AG20443 (cell line): ENCODE data around the gene NCBP3.

ENCODE experiments used
- DNase-seq: peaks from one replicate; pipeline ENCODE4 v3.0.0; 2012; ENCODE audit warnings: low spot score, mixed read lengths

Gene NCBP3, protein sequence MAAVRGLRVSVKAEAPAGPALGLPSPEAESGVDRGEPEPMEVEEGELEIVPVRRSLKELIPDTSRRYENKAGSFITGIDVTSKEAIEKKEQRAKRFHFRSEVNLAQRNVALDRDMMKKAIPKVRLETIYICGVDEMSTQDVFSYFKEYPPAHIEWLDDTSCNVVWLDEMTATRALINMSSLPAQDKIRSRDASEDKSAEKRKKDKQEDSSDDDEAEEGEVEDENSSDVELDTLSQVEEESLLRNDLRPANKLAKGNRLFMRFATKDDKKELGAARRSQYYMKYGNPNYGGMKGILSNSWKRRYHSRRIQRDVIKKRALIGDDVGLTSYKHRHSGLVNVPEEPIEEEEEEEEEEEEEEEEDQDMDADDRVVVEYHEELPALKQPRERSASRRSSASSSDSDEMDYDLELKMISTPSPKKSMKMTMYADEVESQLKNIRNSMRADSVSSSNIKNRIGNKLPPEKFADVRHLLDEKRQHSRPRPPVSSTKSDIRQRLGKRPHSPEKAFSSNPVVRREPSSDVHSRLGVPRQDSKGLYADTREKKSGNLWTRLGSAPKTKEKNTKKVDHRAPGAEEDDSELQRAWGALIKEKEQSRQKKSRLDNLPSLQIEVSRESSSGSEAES

DNA sequence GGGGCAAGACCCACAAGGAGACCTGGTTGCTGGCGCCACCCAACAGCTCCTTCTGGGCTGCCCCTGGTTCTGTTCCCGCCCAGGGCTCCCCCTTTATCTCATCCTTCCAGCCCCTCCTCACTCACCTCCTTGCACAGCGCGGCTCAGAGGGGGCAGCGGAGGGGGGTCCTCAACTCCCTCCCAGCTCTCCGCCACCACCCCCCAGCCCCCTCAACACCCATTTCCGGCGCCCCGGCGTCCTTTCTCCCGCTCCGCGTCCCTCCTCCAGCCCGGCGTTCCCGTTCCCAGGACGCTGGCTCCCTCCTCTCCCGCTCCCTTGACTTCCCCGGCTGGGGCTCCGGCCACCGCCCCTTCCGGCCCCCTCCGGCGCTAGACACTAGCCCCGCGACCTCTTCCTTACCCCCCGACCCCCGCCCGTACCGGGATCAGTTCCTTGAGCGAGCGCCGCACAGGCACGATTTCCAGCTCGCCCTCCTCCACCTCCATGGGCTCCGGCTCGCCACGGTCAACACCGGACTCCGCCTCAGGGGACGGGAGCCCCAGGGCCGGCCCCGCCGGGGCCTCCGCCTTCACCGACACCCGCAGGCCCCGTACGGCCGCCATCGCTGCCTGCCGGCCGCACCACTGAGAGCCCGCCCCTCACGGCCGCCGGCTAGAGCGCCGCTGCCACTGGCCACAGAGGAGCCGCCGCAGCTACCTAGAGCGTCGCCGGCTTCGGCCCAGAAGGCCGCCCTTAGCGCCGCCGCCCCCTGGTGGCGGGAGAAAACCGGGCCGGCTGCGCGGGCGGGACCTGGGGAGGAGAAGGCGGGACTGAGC is at the start of gene NCBP3:
Gene NCBP3, minus strand, starts transcription at position 626 of the 816 bp plus-strand sequence. Its CDS starts 23 bp downstream, at position 603.
- peak; percentile 99 for DNase-seq

DNA sequence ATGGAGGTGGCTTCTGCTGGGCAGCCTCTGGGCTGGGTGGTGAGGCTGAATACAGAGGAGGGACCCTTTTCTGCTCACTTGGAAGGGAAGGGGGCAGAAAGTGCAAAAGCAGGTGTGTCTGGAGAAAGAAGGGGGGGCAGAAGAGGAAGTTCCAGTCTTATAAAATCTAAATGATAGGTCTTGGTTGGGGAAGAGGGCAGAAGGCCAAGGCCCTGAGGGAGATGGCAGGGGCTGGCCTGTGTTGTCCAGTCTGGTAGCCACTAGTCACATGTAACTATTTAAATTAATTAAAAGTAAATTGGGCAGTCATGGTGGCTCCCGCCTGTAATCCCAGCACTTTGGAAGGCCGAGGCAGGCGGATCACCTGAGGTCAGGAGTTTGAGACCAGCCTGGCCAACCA is 49.3 kb upstream of the NCBP3 start:
- DNase-seq = no peak

DNA sequence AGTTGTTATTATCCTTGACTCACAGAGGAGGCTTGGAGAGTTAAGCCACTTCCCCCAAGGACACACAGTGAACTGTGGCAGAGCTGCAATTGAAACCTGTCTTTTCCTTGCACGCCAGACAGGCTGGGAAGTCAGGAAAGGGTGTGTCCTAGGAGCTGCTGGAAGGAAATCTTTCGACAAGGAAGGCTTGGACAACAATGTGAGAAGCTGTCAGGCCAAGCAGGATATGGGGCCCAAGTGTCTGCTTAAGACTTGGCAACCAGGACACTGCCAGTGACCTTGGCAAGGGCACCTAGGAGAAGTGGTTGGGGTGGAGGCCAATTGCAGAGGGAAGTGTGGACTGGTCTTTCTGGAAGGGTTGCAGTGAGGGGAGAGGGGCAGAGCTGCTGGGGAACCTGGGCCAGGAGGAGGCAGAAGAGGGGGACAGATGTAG is 48.9 kb upstream of the NCBP3 start:
- no peak for DNase-seq

DNA sequence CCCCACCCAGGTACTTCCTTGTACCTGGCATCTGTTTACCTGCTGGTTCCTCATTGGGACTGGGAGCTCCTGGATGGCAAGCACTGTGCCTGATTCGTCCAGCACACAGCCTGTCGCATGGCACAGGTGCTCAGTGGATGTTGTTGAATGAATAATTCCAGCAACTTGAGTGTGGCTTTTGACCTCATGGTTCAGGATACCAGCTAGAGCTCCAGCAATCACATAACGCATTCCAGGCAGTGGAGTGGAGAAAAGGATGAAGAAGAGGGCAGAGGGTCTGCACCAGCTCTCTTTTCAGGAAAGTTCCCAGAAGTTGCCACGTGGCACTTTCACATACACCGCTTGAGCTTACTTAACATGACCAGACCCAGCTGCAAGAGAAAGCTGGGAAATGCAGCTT is 48.1 kb upstream of the NCBP3 start:
- DNase-seq = no peak

DNA sequence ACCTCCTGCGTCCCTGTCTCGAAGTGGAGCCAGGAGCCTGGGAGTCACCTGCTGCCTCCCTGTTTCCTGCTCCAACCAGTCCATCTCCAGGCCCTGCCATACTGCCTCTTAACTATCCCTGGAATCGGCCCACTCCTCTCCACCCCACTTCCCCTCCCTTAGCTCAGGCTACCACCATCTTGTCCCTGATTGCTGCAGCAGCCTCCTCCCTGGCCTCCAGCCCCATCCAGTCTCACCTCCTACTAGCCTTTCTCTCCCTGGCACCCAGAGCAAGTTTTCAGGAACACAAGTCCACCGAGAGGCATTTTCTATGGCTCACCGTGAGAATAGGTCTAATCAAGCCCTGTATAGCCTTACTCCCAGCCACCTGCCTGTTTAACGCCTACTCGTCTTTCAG is 47.7 kb upstream of the NCBP3 start:
- no peak for DNase-seq

DNA sequence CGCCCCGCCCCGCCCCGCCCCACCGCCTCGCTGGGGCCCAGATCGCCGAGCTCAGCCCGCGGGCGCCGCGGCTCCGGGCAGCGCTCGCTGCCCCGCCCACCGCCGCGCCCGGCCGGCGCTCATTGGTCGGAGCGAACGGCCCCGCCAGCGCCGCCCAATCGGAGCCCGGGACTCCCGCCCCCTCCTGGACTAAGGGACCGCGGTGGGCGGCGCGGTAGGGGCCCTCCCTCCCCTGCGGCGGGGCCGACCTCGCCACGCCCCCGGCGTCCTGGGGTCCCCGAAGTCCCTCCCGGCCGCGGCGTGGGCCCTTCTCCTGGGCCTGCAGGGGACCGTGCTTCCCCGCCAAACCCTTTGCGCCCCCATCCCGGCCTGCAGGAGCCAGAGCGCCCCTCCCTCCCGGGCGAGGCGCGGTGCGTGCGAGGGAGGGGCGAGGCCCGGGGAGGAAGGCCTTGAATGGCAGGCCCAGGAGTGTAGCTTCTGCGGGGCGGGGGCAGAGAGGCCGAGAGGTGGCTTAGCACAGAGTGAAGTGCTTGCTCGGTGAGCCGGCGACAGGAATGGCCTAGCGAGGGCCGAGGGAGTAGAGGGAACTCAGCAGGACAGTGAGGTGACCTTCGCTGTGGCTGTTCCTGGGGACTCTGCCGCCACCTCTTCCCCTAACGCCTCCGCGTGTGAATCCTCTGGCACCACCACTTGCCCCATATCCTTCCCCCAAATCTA is 47.1 kb upstream of the NCBP3 start, which contains the start of gene CAMKK1:
Gene CAMKK1, minus strand, starts transcription at position 51 of the 717 bp plus-strand sequence. CDS start 7,366 bp downstream, outside the sequence.
- peak; percentile 98 for DNase-seq

DNA sequence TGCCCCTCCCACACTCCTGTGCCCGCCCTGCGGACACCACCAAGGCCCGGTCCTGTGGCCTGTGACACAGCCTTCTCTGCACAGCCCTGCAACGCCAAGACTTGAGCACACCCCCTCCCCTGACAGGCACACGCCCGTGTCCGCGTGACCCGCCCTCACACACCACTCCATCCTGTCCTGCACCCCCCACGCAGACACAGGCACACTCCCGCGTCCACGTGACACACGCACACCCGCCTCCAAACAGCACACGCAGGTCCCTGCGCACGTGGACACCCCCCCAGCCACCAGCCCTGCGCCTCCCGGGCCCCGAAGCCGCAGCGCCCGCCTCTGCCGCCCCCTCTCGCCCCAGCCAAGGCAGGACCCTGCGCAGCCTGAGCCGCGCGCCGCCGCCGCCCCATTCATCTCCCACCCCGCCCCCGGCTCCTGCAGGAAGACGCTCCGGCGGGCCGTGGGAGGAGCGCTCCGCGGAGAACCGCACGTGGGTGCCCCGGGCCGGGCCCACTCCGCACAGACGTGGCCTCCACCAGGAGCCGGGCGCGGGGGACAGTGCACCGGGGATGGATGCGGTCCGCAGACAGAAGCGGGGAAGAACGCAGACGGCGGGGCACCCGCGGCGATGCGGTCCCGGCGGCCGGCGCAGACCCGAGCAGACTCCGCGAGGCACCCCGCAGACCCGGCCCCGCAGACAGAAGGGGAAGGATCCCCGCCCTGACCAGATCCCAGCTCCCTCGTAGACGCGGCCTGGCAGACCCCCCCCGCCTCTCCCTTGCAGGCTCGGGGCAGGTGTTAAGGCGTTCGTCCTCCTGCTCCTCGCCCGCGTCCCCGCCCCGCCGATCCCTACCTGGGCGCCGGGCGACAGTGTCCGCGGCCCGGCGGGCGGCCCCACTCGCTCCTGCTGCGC is 46.3 kb upstream of the NCBP3 start:
- peak; percentile 76 for DNase-seq

DNA sequence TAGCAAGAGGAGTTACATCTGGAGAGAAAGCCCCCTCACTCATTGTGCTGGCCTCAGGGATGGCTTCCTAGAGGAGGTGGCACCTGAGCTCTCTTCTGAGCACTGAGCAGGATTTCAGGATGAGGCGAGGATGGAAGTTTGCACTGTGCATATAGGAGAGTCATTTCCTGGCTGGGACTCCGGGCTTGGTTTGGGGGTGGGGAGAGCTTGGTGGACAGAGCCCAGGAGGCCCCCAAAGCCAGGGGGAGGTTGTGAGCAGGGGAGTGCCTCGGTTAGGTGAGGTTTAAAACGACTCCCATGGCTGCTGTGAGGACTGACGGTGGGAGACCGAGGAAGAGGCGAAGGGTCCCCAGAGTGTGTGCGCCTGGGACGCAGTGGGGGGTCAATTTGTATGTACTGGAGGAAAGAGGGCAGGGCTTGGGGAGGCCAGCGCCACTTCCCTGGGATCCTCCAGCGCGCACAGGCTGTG is 45.6 kb upstream of the NCBP3 start:
- no peak for DNase-seq

DNA sequence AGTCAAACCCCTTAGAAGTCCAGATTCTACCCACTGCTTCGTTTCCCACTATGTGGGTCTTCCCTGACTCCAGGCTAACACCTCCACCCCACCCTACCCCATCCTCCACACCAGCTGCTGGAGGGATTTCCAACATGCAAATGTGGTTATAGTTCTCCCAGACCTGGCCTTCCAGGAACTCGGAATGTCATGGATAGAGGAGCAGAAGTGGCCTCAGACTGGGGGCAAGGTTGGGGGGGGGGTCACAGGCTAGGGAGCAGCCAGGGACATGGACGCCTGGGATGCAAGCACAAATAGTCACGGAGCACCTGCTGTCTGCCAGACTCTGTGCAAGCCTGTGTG is 44.8 kb upstream of the NCBP3 start:
- no peak for DNase-seq

DNA sequence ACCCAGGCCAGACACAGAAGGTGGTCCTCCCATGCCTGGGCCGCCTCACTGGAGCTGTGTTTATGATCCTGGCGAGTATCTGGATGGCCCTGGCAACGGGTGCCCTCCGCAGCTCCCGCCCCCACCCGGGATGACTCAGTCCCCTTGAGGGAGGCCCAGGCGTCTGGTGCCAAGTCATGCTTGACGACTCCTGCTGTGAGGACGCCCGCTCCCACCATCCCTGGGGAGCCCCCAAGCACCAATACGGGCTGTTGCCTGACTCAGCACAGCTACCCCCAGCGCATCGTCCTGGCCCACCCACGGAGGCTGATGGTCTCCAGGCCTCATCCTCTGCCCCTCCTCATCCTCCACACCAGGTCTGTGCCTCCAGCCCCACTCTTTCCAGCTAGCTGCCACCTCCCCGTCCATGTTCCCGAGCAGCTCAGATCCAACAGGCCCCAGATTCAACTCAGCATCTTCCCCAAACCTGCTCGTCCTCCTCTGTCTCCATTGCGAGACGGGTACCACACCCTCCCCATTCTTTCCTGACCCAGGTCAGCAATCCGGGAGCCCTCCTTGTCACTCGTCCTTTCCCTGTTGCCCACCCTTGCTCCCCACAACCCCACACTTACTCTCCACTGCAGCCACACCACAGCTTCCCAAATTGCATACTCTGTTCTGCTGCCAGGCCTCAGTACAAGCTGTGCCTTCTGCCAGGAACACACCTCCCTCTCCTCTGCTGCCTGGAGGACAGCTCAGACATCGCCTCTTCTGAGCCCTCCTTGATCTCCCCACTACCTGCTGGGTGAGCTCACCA is 44.2 kb upstream of the NCBP3 start:
- DNase-seq = peak; percentile 80

DNA sequence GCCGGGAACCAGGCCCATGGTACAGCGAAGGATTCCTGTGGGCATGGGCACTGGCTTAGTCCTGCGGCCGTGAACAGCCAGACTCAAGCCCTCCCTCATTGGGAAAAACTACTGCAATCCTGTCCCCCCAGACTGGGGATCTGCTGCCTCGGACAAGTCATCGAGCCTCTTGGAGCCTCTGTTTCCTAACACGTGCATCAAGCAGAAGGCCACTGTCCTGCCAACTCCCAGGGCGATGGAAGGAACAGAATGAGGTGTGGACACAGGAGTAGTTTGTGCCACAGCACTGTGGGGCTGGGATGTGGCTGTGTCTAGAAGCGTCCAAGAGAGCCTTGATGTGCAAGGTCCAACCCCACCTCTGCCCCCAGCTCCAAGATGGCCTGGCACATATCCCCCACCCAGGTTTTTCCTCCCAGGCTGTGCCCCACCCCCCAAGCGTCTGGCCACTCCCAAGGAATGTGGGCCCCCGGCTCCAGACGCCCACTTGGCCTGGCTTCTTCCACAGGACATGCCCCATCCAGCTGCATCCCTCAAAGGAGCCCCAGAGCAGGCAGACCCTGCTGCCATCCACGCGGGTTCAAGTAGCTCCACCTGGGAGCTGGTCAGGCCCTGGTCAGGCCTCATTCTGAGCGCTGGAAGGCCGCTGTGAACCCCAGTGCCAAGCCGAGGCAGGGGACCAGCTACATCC is 43.4 kb upstream of the NCBP3 start:
- no peak for DNase-seq

DNA sequence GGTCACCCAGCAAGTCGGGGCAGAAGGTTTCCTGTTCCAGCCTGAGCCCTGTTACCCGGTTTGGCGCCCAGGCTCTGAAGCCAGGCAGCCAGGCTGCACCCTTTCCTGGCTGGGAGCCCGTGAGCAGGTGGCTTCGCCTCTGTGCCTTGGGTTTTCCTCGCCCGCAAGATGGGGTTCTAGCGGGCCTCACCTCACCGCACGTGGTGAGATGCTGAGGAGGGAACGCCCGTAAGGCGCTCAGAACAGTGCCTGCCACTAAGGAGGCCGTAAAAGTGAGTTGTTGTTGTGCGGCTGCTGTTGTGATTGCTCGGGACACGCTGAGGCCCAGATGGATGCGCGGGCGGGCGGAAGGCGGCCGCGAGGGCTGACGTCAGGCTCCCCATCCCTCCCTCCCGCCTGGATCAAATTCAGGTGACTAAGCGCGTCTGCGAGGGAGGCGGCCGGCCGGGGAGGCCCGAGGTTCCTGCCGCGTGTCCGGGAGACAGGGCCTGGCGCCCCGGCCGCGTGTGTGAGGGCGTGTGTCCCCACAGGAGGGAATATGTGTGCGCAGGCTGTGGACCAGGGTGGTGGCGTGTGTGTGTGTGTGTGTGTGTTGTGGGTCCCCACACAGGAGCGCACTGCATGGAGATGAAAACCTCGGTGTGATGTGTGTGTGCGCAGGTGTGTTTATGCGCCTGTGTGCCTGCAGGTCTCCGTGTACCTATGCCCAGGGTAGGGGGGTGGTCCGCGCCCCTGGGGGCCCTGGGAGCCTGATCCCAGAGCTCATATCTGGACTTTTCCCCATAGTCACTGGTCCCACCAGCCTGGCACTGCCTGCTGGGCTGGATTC is 42.5 kb upstream of the NCBP3 start:
- peak; percentile 96 for DNase-seq

DNA sequence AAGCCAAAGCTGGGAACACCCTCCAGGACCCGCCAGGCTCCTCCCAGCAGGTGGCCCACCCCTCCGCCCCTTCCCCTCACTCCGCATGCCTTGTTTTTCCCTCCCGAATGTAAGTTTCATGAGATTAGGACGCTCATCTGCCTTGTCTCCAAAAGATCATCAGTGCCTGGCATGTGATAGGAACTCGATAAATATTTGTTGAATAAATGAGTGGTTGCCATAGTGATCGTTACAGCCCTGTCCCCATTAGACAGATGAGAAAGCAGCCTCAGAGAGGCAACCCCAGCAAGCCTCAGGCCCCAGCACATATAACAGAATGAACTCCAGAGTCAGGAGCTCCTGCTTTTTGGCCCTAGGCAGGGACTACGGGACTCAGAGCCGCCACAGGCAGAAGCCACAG is 41.8 kb upstream of the NCBP3 start:
- DNase-seq = no peak

DNA sequence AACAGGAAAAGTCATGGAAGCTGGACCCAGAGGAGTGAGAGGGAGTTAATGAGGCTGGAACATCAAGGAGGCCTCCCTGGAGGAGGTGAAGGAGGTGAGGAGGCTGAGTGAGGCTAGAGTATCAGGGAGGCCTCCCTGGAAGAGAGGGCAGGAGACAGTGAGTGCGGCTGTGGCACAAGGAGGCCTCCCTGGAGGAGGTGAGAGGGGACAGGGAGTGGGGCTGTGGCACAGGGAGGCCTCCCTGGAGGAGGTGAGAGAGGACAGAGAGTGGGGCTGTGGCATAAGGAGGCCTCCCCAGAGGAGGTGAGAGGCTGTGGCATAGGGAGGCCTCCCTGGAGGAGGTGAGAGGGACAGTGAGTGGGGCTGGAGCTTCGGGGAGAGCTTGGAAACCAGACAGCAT is 41.3 kb upstream of the NCBP3 start:
- DNase-seq = no peak

DNA sequence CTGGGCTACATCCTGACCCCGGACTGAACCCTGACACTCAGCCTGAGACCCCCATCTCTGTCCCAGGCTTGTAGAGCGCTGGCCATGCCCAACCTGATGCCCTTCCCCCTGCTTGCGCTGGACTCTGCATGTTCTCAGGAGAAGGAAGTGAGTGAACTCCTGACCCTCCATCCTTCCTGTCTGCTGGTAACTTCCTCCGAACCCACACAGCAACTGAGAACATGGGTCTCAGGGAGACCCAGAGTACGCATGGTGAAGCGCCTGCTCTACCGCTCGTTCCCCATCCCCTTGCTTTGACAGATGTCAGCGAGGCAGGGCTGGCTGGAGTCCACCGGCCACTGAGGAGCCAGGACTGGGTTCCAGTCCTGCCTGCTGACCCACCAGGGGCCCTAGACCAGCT is 40.7 kb upstream of the NCBP3 start:
- no peak for DNase-seq

DNA sequence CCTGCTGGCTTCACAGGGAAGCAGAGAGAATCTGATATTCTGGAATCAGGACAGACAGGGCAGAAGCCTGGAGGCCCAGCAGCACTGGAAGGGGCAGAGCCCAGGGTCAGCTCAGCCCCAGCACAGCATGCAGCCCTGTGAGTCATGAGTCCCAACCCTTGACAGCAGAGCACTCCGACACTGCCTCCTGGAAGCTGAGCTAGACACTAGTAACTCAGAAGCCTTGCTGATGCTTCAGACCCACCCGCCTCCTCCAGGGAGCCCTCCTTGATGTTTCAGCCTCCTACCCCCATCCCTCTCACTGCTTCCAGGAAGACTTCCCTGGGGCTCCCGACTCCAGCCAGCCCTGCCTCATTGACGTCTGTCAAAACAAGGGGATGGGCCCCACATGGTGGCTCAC is 39.9 kb upstream of the NCBP3 start:
- DNase-seq = peak; percentile 82

DNA sequence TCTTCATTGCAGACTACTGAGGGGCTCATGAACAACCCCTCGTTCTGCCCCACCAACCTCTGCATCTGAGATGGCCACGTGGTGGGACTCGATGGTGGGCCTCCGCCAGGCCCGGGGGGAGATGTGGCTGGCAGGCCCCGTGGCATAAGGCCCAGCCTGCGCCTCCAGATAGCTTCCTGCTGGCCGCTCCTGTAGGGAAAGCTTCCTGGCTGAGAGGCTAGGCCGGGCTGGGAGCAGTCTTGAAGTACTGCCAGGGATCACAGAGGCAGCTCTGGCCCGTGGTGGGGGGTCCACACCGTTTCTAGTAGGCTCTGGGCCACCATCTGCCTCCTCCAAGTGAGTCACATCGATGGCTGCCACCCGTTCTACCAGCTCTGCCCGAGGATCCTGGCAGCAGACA is 39.2 kb upstream of the NCBP3 start:
- DNase-seq = no peak

DNA sequence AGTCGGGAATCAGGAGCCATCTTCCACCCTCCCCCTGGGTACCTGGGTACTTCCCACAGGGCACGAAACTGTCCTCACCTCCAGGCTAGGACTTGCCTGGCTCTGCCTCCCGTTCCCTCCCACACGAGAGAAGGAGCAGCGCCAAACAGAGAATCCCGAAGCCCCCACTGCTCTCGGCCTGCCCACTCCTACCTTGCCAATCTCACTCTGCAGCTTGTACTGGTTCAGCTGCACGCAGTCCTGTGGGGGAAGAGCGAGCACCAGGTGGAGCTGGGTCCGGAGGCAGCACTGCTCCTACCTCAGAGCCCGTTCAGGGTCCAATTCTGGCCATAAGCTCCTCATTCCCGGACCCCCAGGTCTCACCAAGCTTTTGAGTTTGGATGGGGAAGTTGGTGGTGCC is 38.1 kb upstream of the NCBP3 start:
- DNase-seq = no peak

DNA sequence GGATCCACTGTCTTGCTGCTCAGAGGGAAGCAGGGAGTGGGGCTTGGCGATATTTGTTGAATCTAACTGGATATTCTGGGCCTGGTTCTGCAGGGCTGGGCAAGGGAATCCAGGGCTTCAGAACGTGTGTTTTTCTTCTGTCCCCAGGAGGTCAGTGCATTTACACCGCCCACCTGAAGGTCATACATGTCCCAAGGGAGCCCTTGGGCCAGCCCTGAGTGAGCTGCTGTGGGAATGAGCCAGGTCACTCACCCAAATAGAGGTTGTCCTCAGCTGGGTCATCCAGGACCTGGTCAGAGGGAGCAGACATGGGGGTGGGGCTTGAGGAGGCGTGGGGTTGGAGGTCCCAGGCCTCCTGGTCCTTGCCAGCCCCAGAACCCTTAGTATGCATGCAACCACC is 36.2 kb upstream of the NCBP3 start:
- DNase-seq = no peak
